Cerebellar cortex (tissue), 1 donor: ENCODE data around the gene C14orf119.

ENCODE experiments used
- DNase-seq: peaks from one replicate; pipeline ENCODE4 v3.0.0-alpha.2; 2015; ENCODE audit warnings: low spot score

Gene C14orf119

DNA sequence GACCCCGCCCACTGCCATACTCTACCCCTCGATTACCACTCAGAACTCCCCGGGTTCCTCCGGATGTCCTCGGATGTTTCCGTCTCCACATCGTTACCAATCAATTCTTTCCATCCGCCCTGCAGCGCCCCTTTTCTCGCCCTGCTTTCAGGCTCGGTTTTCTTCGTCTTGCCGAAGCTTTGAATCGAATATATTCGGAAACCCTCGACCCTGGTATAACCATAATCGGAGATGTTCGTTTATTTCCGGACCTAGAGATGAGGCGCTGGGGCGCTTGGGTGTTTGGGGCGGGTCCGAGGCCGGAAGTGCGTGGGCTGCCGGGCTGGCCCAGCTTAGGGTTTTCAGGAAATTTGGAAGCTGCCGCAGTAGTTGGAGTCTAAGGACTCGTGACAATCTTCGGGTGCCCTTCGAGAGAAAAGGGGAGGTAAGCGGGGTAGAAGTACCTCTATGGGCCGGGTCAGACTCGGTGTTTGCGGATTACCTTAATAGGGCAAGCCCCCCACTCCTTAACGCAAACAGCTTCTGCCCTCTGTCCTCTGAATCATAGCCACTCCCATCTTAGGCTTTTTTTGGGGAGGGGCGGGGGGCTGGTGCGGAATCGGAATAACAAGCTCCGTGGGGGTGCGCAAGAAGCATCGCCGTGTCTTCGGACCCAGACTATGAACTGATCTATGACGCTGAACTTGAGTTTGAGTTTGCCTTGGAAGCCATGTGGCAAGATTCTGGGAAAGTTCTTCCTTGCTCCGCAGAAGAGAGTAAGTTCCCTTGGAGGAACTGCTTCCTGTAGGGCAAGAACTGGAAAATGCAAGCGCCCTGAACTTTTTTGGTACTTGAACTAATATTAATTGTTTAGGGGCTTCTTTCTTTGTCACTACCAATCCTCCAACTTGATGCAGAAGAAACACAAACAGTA is at the start of gene C14orf119:
C14orf119 (plus strand) TSS at position 310 of the 913 bp plus-strand sequence. CDS start 2,154 bp downstream, outside the sequence.
- DNase-seq: peak; percentile 100

DNA sequence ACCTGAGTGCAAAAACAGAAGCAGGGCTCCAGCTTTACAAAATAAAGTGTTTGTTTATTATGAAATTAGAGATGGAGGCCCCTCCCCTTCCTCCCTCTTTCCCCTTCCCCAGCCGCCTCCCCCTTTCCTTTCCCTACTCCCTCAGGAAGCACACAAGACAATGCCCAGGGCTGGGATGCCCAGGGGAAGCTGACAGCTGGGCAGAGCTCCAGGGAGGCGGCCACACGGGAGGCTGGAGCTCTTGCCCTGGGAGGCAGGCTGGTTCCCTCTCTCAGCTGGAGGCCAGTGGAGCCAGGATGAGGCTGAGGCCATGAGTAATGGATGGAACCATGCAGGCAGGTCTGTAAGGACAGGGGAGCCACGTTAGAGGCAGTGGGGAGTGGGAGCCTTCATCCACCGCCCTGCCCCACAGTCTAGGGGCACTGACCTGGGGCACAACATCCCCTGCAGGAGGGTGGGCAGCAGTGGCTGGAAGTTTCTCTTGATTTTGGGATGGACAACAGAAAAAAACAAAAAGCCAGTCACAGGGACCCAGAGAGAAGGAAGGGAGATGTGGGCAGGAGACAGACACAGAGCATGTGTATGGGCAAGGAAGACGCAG is 48.2 kb upstream of the C14orf119 start:
- no peak for DNase-seq

- no peak for DNase-seq
These were observed 47.3 kb upstream of the C14orf119 start for GRCh38 chr14:23047751-23048693.

GRCh38 chr14:23049011-23049410 is 46.3 kb upstream of the C14orf119 start:
- no peak for DNase-seq

DNA sequence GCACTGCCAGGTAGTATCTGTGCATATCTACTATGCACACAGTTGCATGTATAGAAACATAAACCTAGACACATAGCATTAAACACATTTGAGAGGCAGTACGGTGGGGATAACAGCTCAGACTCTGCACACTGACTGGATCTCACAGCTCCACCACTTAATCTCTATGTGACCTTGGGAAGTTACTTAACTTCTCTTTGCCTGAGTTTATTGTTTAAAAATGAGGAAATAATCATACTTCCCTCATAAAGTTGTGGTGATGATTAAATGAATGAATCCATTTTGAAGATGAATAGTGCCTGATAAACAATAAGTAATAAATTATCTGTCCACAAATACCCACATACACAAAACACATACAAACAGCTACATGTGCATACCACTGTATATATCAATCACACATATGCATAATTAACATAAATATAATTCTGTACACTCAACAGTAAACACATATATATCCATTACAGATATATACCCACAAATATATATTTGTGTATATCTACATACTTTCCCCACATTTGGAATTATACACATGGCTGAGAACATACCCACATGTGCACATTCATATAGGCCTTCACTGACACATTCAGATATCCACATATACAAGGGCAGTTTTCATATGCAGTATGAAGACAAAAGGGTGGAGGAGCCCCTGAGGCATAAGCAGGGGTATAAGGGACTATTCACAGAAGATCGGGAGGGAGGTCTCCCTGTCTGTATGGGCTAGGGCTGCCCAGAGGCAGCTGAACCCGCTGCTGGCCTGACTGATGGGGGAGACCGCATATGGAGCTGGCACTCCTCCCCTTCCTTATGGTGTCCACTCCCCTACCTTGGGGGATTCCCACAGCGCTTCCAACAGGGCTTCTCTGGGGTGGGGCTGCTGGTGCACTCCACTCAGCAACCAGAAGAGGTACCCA is 43.9 kb upstream of the C14orf119 start:
- no peak for DNase-seq

DNA sequence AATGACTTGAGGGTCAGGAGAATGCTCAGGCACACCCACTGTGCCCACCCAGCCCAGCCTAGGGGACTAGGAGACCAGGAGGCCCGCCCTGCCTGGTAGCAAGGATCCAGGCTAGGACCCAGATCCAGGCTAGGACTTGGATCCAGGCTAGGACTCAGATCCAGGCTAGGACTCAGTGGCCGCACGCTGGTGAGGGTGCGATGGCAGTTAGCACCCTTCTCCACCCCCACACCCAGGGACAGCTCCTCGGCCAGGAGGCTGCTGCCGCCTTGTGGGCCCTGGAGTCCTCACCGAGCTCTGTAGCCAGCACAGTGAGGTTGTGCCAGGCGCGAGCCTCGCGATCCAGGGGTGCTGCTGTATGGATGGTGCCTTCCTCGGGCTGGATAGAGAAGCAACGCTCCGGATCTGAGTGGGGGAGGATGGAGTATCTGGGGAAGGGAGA is 43.1 kb upstream of the C14orf119 start:
- no peak for DNase-seq

DNA sequence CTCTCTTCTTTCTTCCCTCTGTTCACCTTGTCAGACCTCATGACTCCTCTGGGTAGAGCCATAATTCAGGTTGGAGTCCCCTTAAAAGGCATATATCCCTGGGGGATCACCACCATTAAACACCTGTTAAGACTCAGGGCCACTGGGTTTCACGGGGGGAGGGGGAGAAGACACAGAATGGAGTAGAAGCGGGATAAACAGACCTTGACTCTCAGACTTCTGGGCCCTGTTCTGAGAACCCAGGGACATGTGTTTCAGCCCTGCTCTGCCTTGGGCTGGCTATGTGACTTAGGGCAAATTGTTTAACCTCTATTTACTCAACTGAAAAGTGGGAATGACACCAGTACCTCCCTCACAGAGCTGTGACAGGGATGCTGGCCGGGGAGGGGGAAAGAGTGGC is 42.6 kb upstream of the C14orf119 start:
- no peak for DNase-seq

- no peak for DNase-seq
These were observed 41.9 kb upstream of the C14orf119 start for GRCh38 chr14:23053426-23053825.

GRCh38 chr14:23054000-23054811 is 41.1 kb upstream of the C14orf119 start:
- no peak for DNase-seq

GRCh38 chr14:23055147-23055550 is 40.2 kb upstream of the C14orf119 start:
- no peak for DNase-seq

DNA sequence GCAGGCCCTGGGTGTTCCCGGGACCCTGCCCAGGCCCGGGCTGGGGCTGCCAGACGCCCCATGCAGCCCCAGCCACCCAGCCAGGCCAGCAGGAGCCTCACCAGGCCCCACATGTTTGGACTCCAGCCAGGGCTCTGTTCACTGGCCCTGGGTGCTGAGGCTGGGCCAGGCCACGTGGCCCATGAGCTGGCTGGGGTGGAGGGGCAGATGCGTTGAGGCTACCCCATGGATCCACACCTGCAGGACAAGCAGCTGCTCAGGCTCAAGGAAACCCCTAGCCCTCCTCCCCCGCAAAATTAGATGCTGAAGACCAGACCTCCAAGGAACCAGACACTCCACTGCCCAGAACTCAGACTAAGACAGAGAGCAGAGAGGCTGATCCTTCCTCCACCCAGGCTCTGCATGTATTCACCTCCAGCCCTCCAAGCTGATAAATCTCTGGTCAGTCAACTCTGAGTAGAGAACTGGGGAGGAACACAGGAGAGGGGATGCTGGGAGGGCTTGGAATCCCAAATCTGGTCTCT is 39.6 kb upstream of the C14orf119 start:
- DNase-seq: no peak

DNA sequence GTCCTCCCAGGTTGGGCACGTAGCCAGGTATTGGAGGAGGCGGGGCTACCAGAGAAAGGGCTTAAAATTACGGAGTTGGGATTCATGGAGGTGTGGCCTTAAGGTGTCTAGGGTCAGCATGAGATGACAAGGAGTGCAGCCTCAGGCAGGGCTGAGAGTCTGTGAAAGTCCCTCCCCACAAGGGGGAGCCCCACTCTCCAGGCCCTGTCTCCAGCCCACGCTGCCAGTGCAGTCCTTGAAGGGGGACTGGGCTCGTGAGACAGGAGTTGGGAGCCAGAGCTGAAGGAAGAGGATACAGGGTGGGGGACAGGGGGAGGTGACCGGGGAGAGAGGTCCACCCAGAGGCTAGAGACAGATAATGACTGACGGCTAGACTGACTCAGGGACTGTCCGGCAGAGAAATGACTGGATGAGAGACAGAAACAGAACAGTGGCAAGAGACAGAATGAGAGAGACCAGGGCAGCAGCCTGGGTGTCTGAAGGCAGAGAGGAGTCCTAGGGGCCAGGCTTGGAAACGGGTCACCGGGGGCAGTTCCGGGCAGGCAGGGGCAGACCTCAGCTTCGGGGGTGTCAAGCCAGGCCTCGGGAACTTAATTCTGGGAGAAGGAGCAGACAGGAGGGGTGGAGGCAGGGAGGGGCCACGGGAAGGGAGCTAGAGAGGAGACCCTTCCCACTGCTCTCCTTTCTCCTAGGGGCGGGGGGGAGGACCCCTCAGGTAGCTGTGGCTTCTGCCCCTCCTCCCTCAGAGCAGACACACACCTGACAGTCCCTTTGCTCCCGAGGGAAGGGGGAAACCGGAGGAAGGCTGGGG is 39.0 kb upstream of the C14orf119 start:
- DNase-seq: peak; percentile 73

- DNase-seq: peak; percentile 61
These were observed 38.1 kb upstream of the C14orf119 start, which contains the start of gene CDH24 for GRCh38 chr14:23056956-23057756. CDH24 (minus strand) TSS chr14:23057520; CDS start chr14:23055733, 1,787 bp downstream.

GRCh38 chr14:23057757-23058653 is 37.3 kb upstream of the C14orf119 start:
- DNase-seq: peak; percentile 92

DNA sequence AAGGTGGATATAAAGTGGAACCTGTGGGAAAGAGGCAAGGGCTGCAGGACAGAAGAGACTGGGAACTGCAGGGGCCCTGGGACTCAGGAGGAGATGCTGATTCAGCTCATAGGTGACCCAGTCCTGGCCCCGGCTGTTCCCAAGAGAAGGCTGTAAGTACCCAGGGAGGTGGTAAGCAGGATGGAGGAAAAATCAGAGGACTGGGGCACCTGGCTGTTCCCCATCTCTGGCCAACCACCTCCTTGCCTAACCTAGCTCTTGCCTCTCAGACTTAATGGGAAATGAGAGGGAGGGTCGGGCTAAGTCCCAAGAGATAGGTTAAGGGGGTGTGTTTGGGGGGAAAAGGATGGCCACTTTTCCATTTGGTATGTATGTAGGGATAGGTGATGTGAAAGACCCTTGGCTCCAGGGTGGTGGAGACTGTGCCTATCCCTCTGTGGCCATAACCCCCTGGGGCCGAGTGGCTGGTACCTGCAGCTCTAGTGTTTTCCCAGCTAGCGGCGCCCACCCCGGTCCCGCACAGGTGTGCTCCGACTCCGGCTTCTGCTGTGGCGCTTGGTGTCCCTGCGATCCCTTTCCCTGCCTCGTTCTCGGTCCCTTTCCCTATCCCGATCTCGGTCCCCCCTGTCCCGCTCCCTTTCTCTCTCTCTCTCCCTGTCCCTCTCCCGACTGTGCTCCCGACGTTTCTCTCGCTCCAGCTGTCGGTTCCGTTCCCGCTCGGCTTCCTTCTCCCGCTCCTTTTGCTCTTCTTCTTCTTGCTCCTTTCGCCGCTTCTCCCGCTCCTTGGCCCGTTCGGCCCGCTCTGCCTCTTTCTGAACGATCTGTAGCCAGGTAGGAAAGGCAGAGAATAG is 36.4 kb upstream of the C14orf119 start:
- DNase-seq: peak; percentile 67
